HCT116 (cell line): ENCODE results near the gene NDUFB10.

Experiments
- EZH2 ChIP-seq: fragments of 200-600 bp; sonication (generic); IDR thresholded peaks from 2 replicates; pipeline ENCODE4 v1.6.1; 2017; ENCODE audit warnings: antibody characterized with exemption, mixed run types
- JUND ChIP-seq: IDR thresholded peaks from 2 replicates; pipeline ENCODE4 v1.6.1; 2012
- MAX ChIP-seq: IDR thresholded peaks from 2 replicates; pipeline ENCODE4 v1.6.1; 2012
- POLR2A ChIP-seq: IDR thresholded peaks from 2 replicates; pipeline ENCODE4 v1.7.0; 2011; ENCODE audit warnings: borderline replicate concordance; ENCODE audit not compliant: insufficient read depth, insufficient read length; ENCODE audit errors: extremely low read depth
- RAD21 ChIP-seq: IDR thresholded peaks from 2 replicates; pipeline ENCODE4 v1.6.1; 2012; ENCODE audit warnings: low read depth, mild to moderate bottlenecking
- SP1 ChIP-seq: IDR thresholded peaks from 2 replicates; pipeline ENCODE4 v1.6.1; 2012; ENCODE audit warnings: low read depth
- TF ChIP-seq, protein P1 (sequence below): IDR thresholded peaks from 2 replicates; pipeline ENCODE4 v1.6.1; 2012; ENCODE audit warnings: low read depth
- TF ChIP-seq, protein P2 (sequence below), 3 experiments: fragments of 200-600 bp in 1 of 3; sonication (generic) in 1 of 3; IDR thresholded peaks in 2 of 3; conservative IDR thresholded peaks in 1 of 3; 2 replicates each; pipeline ENCODE4 v1.5.1; 2012 to 2017; ENCODE audit warnings: low read depth in 2 of 3, low read length in 2 of 3, antibody characterized with exemption in 1 of 3, borderline replicate concordance in 1 of 3, control low read depth in 1 of 3, mild to moderate bottlenecking in 1 of 3, mixed read lengths in 1 of 3, mixed run types in 1 of 3, moderate library complexity in 1 of 3; ENCODE audit not compliant: insufficient read depth in 1 of 3

GRCh38 chr16:1982991-1983543 is 23.7 kb downstream of the NDUFB10 start:
- TF ChIP-seq POLR2A = peak; percentile 17
- no peak for TF ChIP-seq RAD21
- no peak for TF ChIP-seq EZH2
- TF ChIP-seq MAX = no peak
- no peak for TF ChIP-seq JUND
- TF ChIP-seq SP1 = no peak
- TF ChIP-seq, protein P1, sequence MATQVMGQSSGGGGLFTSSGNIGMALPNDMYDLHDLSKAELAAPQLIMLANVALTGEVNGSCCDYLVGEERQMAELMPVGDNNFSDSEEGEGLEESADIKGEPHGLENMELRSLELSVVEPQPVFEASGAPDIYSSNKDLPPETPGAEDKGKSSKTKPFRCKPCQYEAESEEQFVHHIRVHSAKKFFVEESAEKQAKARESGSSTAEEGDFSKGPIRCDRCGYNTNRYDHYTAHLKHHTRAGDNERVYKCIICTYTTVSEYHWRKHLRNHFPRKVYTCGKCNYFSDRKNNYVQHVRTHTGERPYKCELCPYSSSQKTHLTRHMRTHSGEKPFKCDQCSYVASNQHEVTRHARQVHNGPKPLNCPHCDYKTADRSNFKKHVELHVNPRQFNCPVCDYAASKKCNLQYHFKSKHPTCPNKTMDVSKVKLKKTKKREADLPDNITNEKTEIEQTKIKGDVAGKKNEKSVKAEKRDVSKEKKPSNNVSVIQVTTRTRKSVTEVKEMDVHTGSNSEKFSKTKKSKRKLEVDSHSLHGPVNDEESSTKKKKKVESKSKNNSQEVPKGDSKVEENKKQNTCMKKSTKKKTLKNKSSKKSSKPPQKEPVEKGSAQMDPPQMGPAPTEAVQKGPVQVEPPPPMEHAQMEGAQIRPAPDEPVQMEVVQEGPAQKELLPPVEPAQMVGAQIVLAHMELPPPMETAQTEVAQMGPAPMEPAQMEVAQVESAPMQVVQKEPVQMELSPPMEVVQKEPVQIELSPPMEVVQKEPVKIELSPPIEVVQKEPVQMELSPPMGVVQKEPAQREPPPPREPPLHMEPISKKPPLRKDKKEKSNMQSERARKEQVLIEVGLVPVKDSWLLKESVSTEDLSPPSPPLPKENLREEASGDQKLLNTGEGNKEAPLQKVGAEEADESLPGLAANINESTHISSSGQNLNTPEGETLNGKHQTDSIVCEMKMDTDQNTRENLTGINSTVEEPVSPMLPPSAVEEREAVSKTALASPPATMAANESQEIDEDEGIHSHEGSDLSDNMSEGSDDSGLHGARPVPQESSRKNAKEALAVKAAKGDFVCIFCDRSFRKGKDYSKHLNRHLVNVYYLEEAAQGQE = no peak
- TF ChIP-seq, protein P2, sequence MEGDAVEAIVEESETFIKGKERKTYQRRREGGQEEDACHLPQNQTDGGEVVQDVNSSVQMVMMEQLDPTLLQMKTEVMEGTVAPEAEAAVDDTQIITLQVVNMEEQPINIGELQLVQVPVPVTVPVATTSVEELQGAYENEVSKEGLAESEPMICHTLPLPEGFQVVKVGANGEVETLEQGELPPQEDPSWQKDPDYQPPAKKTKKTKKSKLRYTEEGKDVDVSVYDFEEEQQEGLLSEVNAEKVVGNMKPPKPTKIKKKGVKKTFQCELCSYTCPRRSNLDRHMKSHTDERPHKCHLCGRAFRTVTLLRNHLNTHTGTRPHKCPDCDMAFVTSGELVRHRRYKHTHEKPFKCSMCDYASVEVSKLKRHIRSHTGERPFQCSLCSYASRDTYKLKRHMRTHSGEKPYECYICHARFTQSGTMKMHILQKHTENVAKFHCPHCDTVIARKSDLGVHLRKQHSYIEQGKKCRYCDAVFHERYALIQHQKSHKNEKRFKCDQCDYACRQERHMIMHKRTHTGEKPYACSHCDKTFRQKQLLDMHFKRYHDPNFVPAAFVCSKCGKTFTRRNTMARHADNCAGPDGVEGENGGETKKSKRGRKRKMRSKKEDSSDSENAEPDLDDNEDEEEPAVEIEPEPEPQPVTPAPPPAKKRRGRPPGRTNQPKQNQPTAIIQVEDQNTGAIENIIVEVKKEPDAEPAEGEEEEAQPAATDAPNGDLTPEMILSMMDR (IDR thresholded peaks at IDR 0.05 in 2 of 3, conservative IDR thresholded peaks at IDR 0.05 in 1 of 3; ENCODE audit: borderline replicate concordance in 1 of 3, insufficient read depth in 1 of 3, low read depth in 2 of 3, low read length in 2 of 3) = peak in 1 of 3 experiments; percentile 29; a peak in 1 of 6 replicates
